ENCODE data around the gene TTLL8.

GRCh38 chr22:49992921-49993648 lies 65.0 kb downstream of the TTLL8 start:
- TF ChIP-seq, protein P1, sequence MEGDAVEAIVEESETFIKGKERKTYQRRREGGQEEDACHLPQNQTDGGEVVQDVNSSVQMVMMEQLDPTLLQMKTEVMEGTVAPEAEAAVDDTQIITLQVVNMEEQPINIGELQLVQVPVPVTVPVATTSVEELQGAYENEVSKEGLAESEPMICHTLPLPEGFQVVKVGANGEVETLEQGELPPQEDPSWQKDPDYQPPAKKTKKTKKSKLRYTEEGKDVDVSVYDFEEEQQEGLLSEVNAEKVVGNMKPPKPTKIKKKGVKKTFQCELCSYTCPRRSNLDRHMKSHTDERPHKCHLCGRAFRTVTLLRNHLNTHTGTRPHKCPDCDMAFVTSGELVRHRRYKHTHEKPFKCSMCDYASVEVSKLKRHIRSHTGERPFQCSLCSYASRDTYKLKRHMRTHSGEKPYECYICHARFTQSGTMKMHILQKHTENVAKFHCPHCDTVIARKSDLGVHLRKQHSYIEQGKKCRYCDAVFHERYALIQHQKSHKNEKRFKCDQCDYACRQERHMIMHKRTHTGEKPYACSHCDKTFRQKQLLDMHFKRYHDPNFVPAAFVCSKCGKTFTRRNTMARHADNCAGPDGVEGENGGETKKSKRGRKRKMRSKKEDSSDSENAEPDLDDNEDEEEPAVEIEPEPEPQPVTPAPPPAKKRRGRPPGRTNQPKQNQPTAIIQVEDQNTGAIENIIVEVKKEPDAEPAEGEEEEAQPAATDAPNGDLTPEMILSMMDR (IDR thresholded peaks at IDR 0.05), result peak; percentile 69 to 83 (median 74)
- no peak for TF ChIP-seq POLR2A (IDR thresholded peaks at IDR 0.05)
